ENCODE results near the gene ZNF608. TPM values are rescaled to one million over a fixed set of nuclear protein-coding genes. Genes with fewer than 3 reads are reported as not detected.
A peak's percentile ranks its signal among the peaks of the same experiment; 100 is the strongest.

The ZNF608 gene
- total RNA-seq, 1 donor from 2014 or later: 32.1 TPM

DNA sequence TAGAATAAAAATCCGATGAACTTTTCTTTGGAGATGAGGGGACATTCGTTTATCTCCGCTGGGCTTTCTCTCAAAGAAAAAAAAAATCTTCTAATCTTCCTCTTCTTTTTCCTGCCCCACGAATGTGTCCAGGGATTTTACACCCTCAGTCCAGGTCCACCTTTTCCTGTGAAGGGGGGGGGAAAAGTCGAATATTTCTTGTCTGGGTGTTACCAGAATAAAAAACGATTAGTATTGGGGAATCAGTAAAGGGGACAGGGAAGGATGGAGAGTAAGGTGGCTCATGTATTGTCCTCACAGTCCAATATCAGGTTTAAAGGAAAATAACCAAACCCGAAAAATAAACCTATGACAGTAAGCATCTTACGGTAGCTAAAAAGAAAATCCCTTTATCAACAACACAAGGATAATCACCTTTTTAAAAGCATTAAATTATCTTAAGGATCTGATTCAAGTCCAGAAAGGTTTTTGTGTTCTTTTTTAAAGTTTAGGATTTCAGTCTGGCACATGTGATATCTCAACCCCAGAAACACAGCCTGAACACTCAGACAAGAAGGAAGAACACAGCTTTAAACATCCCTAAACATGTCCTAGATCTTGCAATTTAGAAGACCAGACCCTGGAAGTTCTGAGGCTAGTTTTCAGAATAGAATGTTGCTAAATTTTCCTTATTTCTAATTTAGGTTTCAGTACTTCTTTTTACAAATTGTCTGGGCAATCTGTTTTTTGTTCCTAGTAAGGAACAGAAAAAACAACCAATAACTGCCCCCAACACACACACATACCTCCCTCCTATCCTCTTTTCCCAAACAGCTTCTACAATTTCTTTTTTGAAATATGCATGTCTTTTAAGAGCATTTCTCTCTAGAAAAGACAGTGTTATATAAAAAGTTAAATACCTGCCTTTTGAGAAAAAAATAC, 1.2 kb downstream of the ZNF608 start:
- peak overlapping the region; percentile 91 for H3K27ac ChIP-seq
- no peak for ATAC-seq

GRCh38 chr5:124744170-124744971, 2.1 kb downstream of the ZNF608 start:
- intact Hi-C loops (cut with DNase I): no loop called here
- Histone ChIP-seq H3K36me3 (no peaks in the 10 kb centered on the region), H3K4me1 (peaks cover 9% of the 10 kb centered on the region), H3K4me3 (peak overlapping the region; percentile 70), H3K27ac (peak overlapping the region; percentile 91), H3K27me3 (no peaks in the 10 kb centered on the region), H3K9me3 (no peaks in the 10 kb centered on the region)
- DNase-seq: peak; percentile 78
- TF ChIP-seq, protein P1, sequence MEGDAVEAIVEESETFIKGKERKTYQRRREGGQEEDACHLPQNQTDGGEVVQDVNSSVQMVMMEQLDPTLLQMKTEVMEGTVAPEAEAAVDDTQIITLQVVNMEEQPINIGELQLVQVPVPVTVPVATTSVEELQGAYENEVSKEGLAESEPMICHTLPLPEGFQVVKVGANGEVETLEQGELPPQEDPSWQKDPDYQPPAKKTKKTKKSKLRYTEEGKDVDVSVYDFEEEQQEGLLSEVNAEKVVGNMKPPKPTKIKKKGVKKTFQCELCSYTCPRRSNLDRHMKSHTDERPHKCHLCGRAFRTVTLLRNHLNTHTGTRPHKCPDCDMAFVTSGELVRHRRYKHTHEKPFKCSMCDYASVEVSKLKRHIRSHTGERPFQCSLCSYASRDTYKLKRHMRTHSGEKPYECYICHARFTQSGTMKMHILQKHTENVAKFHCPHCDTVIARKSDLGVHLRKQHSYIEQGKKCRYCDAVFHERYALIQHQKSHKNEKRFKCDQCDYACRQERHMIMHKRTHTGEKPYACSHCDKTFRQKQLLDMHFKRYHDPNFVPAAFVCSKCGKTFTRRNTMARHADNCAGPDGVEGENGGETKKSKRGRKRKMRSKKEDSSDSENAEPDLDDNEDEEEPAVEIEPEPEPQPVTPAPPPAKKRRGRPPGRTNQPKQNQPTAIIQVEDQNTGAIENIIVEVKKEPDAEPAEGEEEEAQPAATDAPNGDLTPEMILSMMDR (IDR thresholded peaks at IDR 0.05): no peak
- peak; percentile 35 for ATAC-seq

More for the DNA sequence above, 1.2 kb downstream of the ZNF608 start:
- Histone ChIP-seq H3K9me3 (no peaks in the 10 kb centered on the region), H3K4me1 (peaks cover 7% of the 10 kb centered on the region), H3K36me3 (no peaks in the 10 kb centered on the region), H3K27me3 (no peaks in the 10 kb centered on the region), H3K4me3 (peak overlapping the region; percentile 70)
- TF ChIP-seq, protein P1 (IDR thresholded peaks at IDR 0.05): no peak
- DNase-seq: no peak
- intact Hi-C loops (cut with DNase I): no loop called here

- TF ChIP-seq, protein P1 (IDR thresholded peaks at IDR 0.05): no peak
- peak overlapping the region; percentile 91 for H3K27ac ChIP-seq
- intact Hi-C loops (cut with DNase I): no loop called here
Measured at GRCh38 chr5:124743602-124744169, 2.8 kb downstream of the ZNF608 start.

DNA sequence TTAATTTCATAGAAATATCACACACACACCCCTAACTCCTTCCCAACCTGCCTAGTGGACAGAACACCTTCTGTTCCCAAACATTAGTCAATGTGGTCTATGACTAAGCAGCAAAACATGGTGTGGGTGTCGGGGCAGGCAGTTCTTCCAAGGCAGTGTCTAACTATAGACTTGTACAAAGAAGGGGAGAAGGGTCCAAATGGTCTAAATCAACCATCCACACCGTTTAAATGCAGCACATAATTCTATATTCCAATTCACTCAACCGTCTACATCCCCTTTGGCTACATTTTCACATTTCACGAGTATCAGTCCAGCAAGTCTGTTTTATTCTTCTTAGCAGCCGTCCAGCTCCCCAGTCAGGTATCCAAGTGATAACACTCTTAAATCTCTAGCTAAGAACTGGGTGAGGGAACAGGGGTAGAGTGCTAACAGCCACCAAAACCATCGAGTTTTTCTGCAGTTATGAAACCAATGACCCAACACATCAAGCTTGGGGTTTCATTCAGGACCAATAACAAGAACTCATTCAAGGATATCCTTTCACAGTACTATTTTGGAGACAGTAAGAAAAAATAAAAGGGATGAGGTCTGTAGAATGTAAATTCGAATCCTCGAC, 3.3 kb downstream of the ZNF608 start:
- intact Hi-C loops (cut with DNase I): no loop called here
- DNase-seq: no peak
- peaks cover 15% of the 10 kb centered on the region for H3K4me1 ChIP-seq

More at GRCh38 chr5:124743602-124744169, 2.8 kb downstream of the ZNF608 start:
- Histone ChIP-seq H3K36me3 (no peaks in the 10 kb centered on the region), H3K4me3 (peak overlapping the region; percentile 70), H3K9me3 (no peaks in the 10 kb centered on the region), H3K4me1 (peaks cover 15% of the 10 kb centered on the region), H3K27me3 (no peaks in the 10 kb centered on the region)
- peak; percentile 55 for ATAC-seq
- DNase-seq: no peak

More for the DNA sequence above, 3.3 kb downstream of the ZNF608 start:
- Histone ChIP-seq H3K27me3 (no peaks in the 10 kb centered on the region), H3K4me3 (peak overlapping the region; percentile 70), H3K9me3 (no peaks in the 10 kb centered on the region), H3K36me3 (no peaks in the 10 kb centered on the region), H3K27ac (peak overlapping the region; percentile 91)
- peak; percentile 59 for ATAC-seq
- TF ChIP-seq, protein P1 (IDR thresholded peaks at IDR 0.05): no peak
